GM12801 (cell line): ENCODE results near the gene SVIL.

Experiments
- CTCF ChIP-seq: IDR thresholded peaks from one replicate; pipeline ENCODE4 v1.5.1; 2011; ENCODE audit warnings: control low read depth; ENCODE audit not compliant: insufficient read length; ENCODE audit errors: extremely low read depth

Gene SVIL

GRCh38 chr10:29443745-29444523, 190.8 kb downstream of the SVIL start:
- no peak for TF ChIP-seq CTCF

GRCh38 chr10:29440981-29441380, 193.8 kb downstream of the SVIL start:
- no peak for TF ChIP-seq CTCF

GRCh38 chr10:29438271-29438670, 196.5 kb downstream of the SVIL start:
- TF ChIP-seq CTCF: no peak

- no peak for TF ChIP-seq CTCF
Measured at GRCh38 chr10:29437871-29438270, 196.9 kb downstream of the SVIL start.

- no peak for TF ChIP-seq CTCF
Measured at GRCh38 chr10:29435809-29436501, 198.8 kb downstream of the SVIL start.

- no peak for TF ChIP-seq CTCF
Measured at GRCh38 chr10:29434111-29434510, 200.7 kb downstream of the SVIL start.

GRCh38 chr10:29431711-29432110, 203.1 kb downstream of the SVIL start:
- TF ChIP-seq CTCF: no peak
